Heart left ventricle (tissue), 13 donors: Measurements from ENCODE around the gene USP12.

ENCODE experiments used
- CTCF ChIP-seq, 12 donors: fragments of 200-600 bp; sonication (generic) in 4 of 12; IDR thresholded peaks; one replicate each; pipeline versions ENCODE4 v1.5.0 to v1.8.0; 2018 to 2022; ENCODE audit warnings: antibody characterized with exemption in 12 of 12, mild to moderate bottlenecking in 5 of 12
- POLR2A ChIP-seq, 2 donors: fragments of 450-650 bp; IDR thresholded peaks; one replicate each; pipeline ENCODE4 v1.6.1; 2017; ENCODE audit warnings: antibody characterized with exemption in 2 of 2, mild to moderate bottlenecking in 2 of 2, moderate library complexity in 2 of 2
- donor health status: ischemic (EF 13 %, LVEDD 7.1; RV severe dilation, severe dysfunction).
- donor health status: DM: no; HTN: yes; CAD: no.
- donor health status: DM: no; HTN: no; CAD: no.
- donor health status: ischemic (EF 25% LVEDD 6.9; RV normal size, moderate dysfunction).
- donor health status: ischemic (EF 25% LVEDD 5.7; RV mildly dilated, moderate dysfunction).
- donor health status: ischemic (EF 35%, LVEDD 5.7; RV mildly dilated, moderate dysfunction).
- donor health status: nonischemic (EF 11% LVEDD 7.7; RV severe dilation, severe dysfunction).
- donor health status: DM: yes; HTN: yes; CAD: no.
- donor health status: PGD.
- donor health status: ischemic (EF 29% LVEDD 5.4; RV normal size, mild dysfunction).
- donor health status: nonischemic (EF 23%, LVEDD 6.1; RV moderate dilation, normal function).

- TF ChIP-seq POLR2A (IDR thresholded peaks at IDR 0.05) (no peak), CTCF (IDR thresholded peaks at IDR 0.05) (no peak)
Measured at GRCh38 chr13:27057817-27058216, 113.8 kb downstream of the USP12 start.
